ENCODE results near the gene CSTA.

Gene CSTA

DNA sequence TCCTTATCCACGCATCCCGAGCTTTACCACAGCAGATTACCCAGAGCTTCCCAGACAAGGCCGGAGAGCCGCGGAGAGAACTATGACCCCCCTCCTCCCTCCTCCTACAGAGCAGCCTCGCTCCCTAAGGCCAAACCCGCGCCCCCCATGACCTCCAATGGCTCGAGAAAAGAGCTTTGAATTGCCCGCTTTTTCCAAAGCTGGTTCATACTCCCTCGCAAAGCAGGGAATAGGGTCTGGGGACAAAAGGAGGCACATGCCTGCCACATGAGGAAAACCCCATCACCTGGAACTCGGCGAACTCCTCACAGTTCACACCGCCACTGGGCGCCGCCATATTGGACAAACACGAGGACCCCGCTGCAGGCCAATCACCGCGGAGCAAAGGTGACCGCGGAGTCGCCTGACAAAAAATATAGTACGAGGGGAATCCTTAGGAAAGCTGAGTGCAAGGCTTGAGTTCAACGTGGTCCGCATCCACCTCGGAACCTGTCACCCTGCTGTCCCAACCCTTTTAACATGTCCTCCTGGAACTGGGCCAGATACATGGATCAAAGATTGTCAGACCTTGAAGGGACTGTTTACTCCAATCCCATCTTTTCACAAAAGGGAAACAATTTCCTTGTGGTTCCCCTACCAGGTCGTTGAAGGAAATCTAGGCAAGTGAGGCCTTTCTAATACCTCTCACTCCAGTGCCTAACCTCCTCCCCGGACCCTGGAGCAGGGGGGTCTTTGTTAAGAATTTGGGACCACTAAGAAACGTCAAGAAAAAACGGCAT is 58.0 kb downstream of the CSTA start, which contains the start of gene MIX23:
TSS of gene MIX23 (minus strand) at position 344 of the 779 bp plus-strand sequence. CDS start at position 337, 7 bp downstream.
- DNase-seq (ENCODE audit: low read depth): peak; percentile 61

GRCh38 chr3:122383771-122384697 is 59.0 kb downstream of the CSTA start, which contains the start of gene FAM162A:
TSS of gene FAM162A (plus strand) at chr3:122384182. CDS start at chr3:122384266, 84 bp downstream.
- DNase-seq (ENCODE audit: low read depth): peak; percentile 83

GRCh38 chr3:122387709-122388108 is 62.7 kb downstream of the CSTA start:
- DNase-seq (ENCODE audit: low read depth): no peak

DNA sequence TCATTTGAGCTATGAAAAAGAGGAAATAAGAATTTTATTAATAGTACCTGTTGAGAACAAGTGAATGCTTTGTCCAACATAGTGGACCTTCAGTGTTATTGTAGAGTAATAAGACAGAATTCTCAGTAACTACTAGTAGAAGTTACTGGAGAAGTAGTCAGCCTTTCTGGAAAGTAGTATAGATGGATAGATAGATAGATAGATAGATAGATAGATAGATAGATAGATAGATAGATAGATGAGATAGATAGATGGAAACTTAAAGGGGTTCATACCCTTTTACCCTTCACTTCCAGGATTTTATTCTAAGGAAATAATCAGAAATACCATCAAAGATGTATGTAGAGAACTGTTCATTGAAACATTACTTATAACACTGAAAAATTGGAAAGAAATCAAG is 64.1 kb downstream of the CSTA start:
- no peak for DNase-seq (ENCODE audit: low read depth)

DNA sequence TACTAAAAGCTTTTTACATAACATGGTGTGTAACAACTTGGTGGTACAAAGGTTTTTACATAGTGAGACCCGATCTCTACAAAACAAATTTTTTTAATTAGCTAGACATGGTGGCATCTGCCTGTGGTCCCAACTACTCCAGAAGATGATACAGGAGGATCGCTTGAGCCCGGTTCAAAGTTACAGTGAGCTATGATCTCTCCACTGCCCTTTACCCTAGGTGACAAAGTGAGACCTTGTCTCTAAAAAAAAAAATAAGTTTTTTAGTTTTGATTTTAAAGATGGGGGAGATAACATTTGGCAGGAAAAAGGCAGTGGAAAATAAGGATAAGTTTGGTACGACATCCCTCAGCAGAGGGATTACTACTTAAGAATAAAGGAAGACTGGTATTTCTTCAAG is 64.8 kb downstream of the CSTA start:
- no peak for DNase-seq (ENCODE audit: low read depth)

DNA sequence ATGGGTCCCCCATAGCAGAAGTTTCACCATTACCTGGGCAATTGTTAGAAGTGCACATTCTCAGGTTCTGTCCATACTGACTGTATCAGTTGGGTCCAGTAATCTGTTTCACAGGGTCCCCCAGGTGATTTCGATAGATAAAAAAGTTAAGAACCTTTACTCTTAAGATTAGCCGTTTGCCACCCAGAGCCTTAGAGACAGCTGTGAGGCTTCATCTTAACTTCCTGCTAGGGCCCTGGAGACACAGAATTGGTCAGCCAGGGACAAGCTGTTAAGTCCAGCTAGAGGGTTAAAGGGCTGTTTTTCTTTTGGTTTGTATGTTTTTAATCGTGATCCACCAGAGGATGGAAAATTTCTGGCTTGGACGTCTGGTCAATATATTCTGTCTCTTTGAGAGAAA is 65.6 kb downstream of the CSTA start:
- no peak for DNase-seq (ENCODE audit: low read depth)
